WTC11 (cell line): ENCODE results near the gene ATP6V1G1. TPM values are rescaled to one million over a fixed set of nuclear protein-coding genes. Genes with fewer than 3 reads are reported as not detected.

Experiments
- ATAC-seq: fragments of 200-7000 bp; cut with Tn5 transposase; 2 replicates; pipeline ENCODE4 v1.10.0; 2021; ENCODE audit warnings: mild to moderate bottlenecking, moderate library complexity
- CTCF ChIA-PET: fragments of 300-600 bp; sonication (Branson Sonifier 250); formaldehyde crosslinking; loops from one replicate; lab custom pipeline; 2021; ENCODE audit warnings: antibody characterized with exemption; lab: Charles Lee
- POLR2A ChIA-PET: fragments of 350-600 bp; sonication (Branson Sonifier 250); formaldehyde crosslinking; loops from one replicate; lab custom pipeline; 2021; ENCODE audit warnings: antibody characterized with exemption; lab: Charles Lee
- DNase-seq: peaks from one replicate; pipeline ENCODE4 v3.0.0; 2021; ENCODE audit warnings: low spot score
- H3K27ac Mint-ChIP-seq: 2 replicates; pipeline ENCODE4 v1.8.0; 2021; ENCODE audit warnings: mixed read lengths
- H3K27me3 Mint-ChIP-seq: 2 replicates; pipeline ENCODE4 v1.8.0; 2021; ENCODE audit warnings: low read depth, mild to moderate bottlenecking, moderate library complexity, mixed read lengths
- H3K36me3 Mint-ChIP-seq: 2 replicates; pipeline ENCODE4 v1.8.0; 2021; ENCODE audit warnings: mixed read lengths
- H3K4me1 Mint-ChIP-seq: 2 replicates; pipeline ENCODE4 v1.8.0; 2022; ENCODE audit warnings: mixed read lengths
- H3K4me3 Mint-ChIP-seq: 2 replicates; pipeline ENCODE4 v1.8.0; 2021; ENCODE audit warnings: mild to moderate bottlenecking, moderate library complexity, mixed read lengths
- H3K9me3 Mint-ChIP-seq: 2 replicates; pipeline ENCODE4 v1.8.0; 2021; ENCODE audit warnings: mixed read lengths
- CBFB ChIP-seq: sonication (generic); formaldehyde crosslinking; IDR thresholded peaks from 2 replicates; pipeline ENCODE4 v1.8.1; 2022; ENCODE audit warnings: mild to moderate bottlenecking, low read depth, missing genetic modification reagents
- E2F5 ChIP-seq: sonication (generic); formaldehyde crosslinking; IDR thresholded peaks from 2 replicates; pipeline ENCODE4 v1.8.1; 2022; ENCODE audit warnings: mild to moderate bottlenecking, moderate library complexity, missing genetic modification reagents
- FOXP1 ChIP-seq: sonication (generic); formaldehyde crosslinking; IDR thresholded peaks from 2 replicates; pipeline ENCODE4 v1.8.0; 2022; ENCODE audit warnings: missing genetic modification reagents, mild to moderate bottlenecking, moderate library complexity, borderline replicate concordance
- GABPB1 ChIP-seq: sonication (generic); formaldehyde crosslinking; IDR thresholded peaks from 2 replicates; pipeline ENCODE4 v1.8.1; 2023; ENCODE audit warnings: mild to moderate bottlenecking, missing genetic modification reagents
- IRF2 ChIP-seq: sonication (generic); formaldehyde crosslinking; IDR thresholded peaks from 2 replicates; pipeline ENCODE4 v1.8.0; 2022; ENCODE audit warnings: low read depth, missing genetic modification reagents, borderline replicate concordance
- NFE2L1 ChIP-seq: sonication (generic); formaldehyde crosslinking; IDR thresholded peaks from 2 replicates; pipeline ENCODE4 v1.8.1; 2023; ENCODE audit warnings: missing genetic modification reagents
- NR3C1 ChIP-seq: sonication (generic); formaldehyde crosslinking; conservative IDR thresholded peaks from 2 replicates; pipeline ENCODE4 v1.8.1; 2023; ENCODE audit warnings: low read depth, mild to moderate bottlenecking, missing genetic modification reagents
- RORB ChIP-seq: fragments of 250-450 bp; sonication (Bioruptor Pico); IDR thresholded peaks from 2 replicates; pipeline ENCODE4 v1.9.0; 2021; ENCODE audit warnings: mild to moderate bottlenecking
- ZNF263 ChIP-seq: sonication (generic); formaldehyde crosslinking; IDR thresholded peaks from 2 replicates; pipeline ENCODE4 v1.8.1; 2022; ENCODE audit warnings: low read depth, mild to moderate bottlenecking, moderate library complexity, missing genetic modification reagents
- ZNF317 ChIP-seq: sonication (generic); formaldehyde crosslinking; IDR thresholded peaks from 2 replicates; pipeline ENCODE4 v1.8.1; 2023; ENCODE audit warnings: low read depth, mild to moderate bottlenecking, moderate library complexity, missing genetic modification reagents, borderline replicate concordance
- ZNF423 ChIP-seq: fragments of 250-450 bp; sonication (Bioruptor Pico); IDR thresholded peaks from 2 replicates; pipeline ENCODE4 v2.1.2; 2022; ENCODE audit warnings: mild to moderate bottlenecking, moderate library complexity
- total RNA-seq: library from RNA; stranded (reverse); gene quantifications from 3 replicates; pipeline ENCODE4 v1.2.3, GENCODE V29; 2021
- TF ChIP-seq, protein P1 (sequence below): sonication (generic); formaldehyde crosslinking; IDR thresholded peaks from 2 replicates; pipeline ENCODE4 v1.8.0; 2022; ENCODE audit warnings: missing genetic modification reagents
- TF ChIP-seq, protein P2 (sequence below): fragments of 250-450 bp; sonication (Bioruptor Pico); IDR thresholded peaks from 2 replicates; pipeline ENCODE4 v1.8.0; 2021; ENCODE audit warnings: mild to moderate bottlenecking
- TF ChIP-seq, protein P3 (sequence below): fragments of 250-450 bp; sonication (Bioruptor Pico); IDR thresholded peaks from 2 replicates; pipeline ENCODE4 v1.9.0; 2021; ENCODE audit warnings: mild to moderate bottlenecking

ATP6V1G1 gene
- total RNA-seq, 1 experiment from 2014 or later: 108 TPM

GRCh38 chr9:114611516-114612271 is 24.1 kb downstream of the ATP6V1G1 start:
- TF ChIP-seq E2F5: no peak
- TF ChIP-seq ZNF423 (CRISPR knock-in tag): peak; percentile 43
- TF ChIP-seq, protein P1, sequence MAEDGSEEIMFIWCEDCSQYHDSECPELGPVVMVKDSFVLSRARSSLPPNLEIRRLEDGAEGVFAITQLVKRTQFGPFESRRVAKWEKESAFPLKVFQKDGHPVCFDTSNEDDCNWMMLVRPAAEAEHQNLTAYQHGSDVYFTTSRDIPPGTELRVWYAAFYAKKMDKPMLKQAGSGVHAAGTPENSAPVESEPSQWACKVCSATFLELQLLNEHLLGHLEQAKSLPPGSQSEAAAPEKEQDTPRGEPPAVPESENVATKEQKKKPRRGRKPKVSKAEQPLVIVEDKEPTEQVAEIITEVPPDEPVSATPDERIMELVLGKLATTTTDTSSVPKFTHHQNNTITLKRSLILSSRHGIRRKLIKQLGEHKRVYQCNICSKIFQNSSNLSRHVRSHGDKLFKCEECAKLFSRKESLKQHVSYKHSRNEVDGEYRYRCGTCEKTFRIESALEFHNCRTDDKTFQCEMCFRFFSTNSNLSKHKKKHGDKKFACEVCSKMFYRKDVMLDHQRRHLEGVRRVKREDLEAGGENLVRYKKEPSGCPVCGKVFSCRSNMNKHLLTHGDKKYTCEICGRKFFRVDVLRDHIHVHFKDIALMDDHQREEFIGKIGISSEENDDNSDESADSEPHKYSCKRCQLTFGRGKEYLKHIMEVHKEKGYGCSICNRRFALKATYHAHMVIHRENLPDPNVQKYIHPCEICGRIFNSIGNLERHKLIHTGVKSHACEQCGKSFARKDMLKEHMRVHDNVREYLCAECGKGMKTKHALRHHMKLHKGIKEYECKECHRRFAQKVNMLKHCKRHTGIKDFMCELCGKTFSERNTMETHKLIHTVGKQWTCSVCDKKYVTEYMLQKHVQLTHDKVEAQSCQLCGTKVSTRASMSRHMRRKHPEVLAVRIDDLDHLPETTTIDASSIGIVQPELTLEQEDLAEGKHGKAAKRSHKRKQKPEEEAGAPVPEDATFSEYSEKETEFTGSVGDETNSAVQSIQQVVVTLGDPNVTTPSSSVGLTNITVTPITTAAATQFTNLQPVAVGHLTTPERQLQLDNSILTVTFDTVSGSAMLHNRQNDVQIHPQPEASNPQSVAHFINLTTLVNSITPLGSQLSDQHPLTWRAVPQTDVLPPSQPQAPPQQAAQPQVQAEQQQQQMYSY: no peak
- no peaks in the 10 kb centered on the region for H3K9me3 Mint-ChIP-seq
- peaks cover 25% of the 10 kb centered on the region for H3K4me1 Mint-ChIP-seq
- ChIA-PET POLR2A (interaction anchor here (1.8 to 3.2 kb wide), 2 partner anchors 24 to 74 kb away, joined by 5 to 13 read pairs; partner anchors contain the start of gene ATP6V1G1), CTCF (interaction anchor here (0.7 to 4.4 kb wide), 6 partner anchors 24 to 206 kb away, joined by 3 to 34 read pairs (median 4); partner anchors contain the start of gene ATP6V1G1)
- H3K4me3 Mint-ChIP-seq: peak overlapping the region; percentile 70
- ATAC-seq (peak; percentile 68), DNase-seq (peak; percentile 49)
- H3K27ac Mint-ChIP-seq: no peak overlapping the region
- peaks cover 3% of the 10 kb centered on the region; the same call in 1 of the 2 replicates for H3K36me3 Mint-ChIP-seq
- peaks cover 22% of the 10 kb centered on the region for H3K27me3 Mint-ChIP-seq

GRCh38 chr9:114612272-114612923 is 24.8 kb downstream of the ATP6V1G1 start:
- ATAC-seq (peak; percentile 9; the same call in 1 of the 2 replicates), DNase-seq (no peak)
- Mint-ChIP-seq H3K27ac (no peak overlapping the region; the same call in 1 of the 2 replicates), H3K9me3 (no peaks in the 10 kb centered on the region), H3K27me3 (peaks cover 22% of the 10 kb centered on the region), H3K4me3 (peak overlapping the region; percentile 70), H3K4me1 (peaks cover 25% of the 10 kb centered on the region), H3K36me3 (peaks cover 5% of the 10 kb centered on the region; the same call in 1 of the 2 replicates)
- ChIA-PET POLR2A (interaction anchor here (1.8 to 3.2 kb wide), 2 partner anchors 25 to 74 kb away, joined by 5 to 13 read pairs; partner anchors contain the start of gene ATP6V1G1), CTCF (interaction anchor here (0.7 to 4.4 kb wide), 7 partner anchors 25 to 207 kb away, joined by 3 to 34 read pairs (median 3); partner anchors contain the start of gene ATP6V1G1)
- TF ChIP-seq ZNF263 (CRISPR knock-in tag) (peak; percentile 46; the same call in 1 of the 2 replicates), NR3C1 (CRISPR knock-in tag) (no peak)

- CTCF ChIA-PET: interaction anchor here (1.0 to 4.4 kb wide), 5 partner anchors 36 to 207 kb away, joined by 3 to 34 read pairs (median 4); no protein-coding TSS in a partner anchor
- H3K4me3 Mint-ChIP-seq: peak overlapping the region; percentile 70
- H3K27ac Mint-ChIP-seq: peak overlapping the region; percentile 3; the same call in 1 of the 2 replicates
- TF ChIP-seq GABPB1 (no peak), ZNF317 (no peak), IRF2 (CRISPR knock-in tag) (no peak), FOXP1 (CRISPR knock-in tag) (no peak), RORB (CRISPR knock-in tag) (no peak), NFE2L1 (CRISPR knock-in tag) (no peak), CBFB (CRISPR knock-in tag) (no peak)
- TF ChIP-seq, protein P2, sequence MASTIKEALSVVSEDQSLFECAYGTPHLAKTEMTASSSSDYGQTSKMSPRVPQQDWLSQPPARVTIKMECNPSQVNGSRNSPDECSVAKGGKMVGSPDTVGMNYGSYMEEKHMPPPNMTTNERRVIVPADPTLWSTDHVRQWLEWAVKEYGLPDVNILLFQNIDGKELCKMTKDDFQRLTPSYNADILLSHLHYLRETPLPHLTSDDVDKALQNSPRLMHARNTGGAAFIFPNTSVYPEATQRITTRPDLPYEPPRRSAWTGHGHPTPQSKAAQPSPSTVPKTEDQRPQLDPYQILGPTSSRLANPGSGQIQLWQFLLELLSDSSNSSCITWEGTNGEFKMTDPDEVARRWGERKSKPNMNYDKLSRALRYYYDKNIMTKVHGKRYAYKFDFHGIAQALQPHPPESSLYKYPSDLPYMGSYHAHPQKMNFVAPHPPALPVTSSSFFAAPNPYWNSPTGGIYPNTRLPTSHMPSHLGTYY (CRISPR knock-in tag): no peak
- TF ChIP-seq, protein P3, sequence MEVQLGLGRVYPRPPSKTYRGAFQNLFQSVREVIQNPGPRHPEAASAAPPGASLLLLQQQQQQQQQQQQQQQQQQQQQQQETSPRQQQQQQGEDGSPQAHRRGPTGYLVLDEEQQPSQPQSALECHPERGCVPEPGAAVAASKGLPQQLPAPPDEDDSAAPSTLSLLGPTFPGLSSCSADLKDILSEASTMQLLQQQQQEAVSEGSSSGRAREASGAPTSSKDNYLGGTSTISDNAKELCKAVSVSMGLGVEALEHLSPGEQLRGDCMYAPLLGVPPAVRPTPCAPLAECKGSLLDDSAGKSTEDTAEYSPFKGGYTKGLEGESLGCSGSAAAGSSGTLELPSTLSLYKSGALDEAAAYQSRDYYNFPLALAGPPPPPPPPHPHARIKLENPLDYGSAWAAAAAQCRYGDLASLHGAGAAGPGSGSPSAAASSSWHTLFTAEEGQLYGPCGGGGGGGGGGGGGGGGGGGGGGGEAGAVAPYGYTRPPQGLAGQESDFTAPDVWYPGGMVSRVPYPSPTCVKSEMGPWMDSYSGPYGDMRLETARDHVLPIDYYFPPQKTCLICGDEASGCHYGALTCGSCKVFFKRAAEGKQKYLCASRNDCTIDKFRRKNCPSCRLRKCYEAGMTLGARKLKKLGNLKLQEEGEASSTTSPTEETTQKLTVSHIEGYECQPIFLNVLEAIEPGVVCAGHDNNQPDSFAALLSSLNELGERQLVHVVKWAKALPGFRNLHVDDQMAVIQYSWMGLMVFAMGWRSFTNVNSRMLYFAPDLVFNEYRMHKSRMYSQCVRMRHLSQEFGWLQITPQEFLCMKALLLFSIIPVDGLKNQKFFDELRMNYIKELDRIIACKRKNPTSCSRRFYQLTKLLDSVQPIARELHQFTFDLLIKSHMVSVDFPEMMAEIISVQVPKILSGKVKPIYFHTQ (CRISPR knock-in tag): no peak
- H3K36me3 Mint-ChIP-seq: peaks cover 5% of the 10 kb centered on the region
- H3K4me1 Mint-ChIP-seq: peaks cover 25% of the 10 kb centered on the region
- POLR2A ChIA-PET: interaction anchor here (3.2 kb wide), 1 partner anchor 25 kb away, joined by 13 read pairs; the partner anchor contains the start of gene ATP6V1G1
- ATAC-seq: peak; percentile 9
- DNase-seq: no peak
- H3K27me3 Mint-ChIP-seq: peaks cover 22% of the 10 kb centered on the region
- H3K9me3 Mint-ChIP-seq: no peaks in the 10 kb centered on the region
These were observed 25.5 kb downstream of the ATP6V1G1 start for GRCh38 chr9:114613087-114613486.
